ENCODE measurements around the gene GSTM3.
A peak's percentile ranks its signal among the peaks of the same experiment; 100 is the strongest.
"Not testable (repeated sequence)": the region's sequence is repeated elsewhere in the genome, so short reads cannot be mapped to it uniquely, and the experiment has no call there.

GSTM3 gene

DNA sequence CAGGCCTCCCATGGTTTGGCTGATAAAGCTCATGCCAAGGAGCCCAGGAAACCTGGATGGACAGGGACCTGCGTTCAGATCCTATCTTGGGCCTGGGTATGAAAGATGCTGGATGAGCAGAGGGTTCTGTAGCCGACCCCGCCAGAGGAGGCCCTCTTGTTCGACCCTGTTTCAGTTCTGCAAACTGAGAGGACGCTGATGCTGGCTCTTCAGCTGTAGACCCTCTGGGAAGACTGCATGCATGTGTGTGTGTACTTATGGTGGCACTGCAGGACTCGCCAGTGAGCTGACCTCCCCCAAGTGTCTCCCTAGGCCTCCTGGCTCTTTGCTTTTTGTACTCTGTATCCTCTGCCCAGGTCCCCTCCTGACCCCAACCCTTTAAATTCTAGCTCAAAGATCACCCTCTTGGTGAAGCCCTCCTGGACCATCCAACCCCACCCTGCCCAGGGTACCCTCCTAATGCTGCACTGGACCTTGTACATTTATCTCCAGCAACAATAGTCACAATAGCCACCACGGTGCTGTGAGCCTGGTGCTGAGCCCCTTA lies 21.3 kb upstream of the GSTM3 start:
- no peak for DNase-seq (ENCODE audit: low read depth in 2 of 2)

DNA sequence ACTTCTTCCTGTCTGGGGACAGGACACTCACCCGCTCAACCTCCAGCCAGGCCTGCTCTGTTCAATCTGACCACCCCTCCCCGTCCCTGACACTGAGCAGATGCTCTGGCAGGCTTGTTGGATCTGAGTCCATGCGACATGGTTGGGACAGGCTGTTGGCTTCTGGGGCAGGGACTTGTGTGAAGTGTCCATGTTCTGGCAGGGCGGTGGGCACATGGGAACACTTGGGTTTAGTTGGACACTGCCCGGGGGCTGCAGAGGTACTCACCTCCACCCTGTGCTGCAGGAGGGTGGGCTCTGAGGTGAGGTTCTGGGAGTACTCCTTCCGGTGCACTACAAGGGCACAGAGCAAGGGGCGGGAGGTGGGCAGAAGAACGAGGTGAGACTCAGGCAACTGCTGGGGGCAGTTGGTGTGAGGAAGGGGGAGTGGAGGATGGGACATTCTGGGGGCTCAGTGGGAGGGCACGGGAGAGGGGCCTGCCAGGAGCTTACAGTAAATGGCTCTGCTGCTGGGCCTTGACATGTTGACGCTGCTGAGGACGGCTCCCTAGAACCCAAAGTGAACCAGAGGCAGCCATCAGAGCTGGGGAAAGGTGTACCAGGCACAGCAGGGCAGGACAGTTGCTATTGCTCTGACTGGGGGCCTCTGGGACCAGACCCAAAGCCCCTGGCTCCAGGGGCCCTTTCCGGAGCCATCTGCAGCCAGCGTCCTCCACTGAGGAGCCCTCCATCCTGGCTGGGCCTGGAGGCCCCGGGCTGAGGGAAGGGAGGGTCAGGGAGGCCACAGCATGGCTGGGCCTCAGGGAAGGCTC lies 20.6 kb upstream of the GSTM3 start:
- DNase-seq (ENCODE audit: low read depth in 2 of 2): no peak

DNA sequence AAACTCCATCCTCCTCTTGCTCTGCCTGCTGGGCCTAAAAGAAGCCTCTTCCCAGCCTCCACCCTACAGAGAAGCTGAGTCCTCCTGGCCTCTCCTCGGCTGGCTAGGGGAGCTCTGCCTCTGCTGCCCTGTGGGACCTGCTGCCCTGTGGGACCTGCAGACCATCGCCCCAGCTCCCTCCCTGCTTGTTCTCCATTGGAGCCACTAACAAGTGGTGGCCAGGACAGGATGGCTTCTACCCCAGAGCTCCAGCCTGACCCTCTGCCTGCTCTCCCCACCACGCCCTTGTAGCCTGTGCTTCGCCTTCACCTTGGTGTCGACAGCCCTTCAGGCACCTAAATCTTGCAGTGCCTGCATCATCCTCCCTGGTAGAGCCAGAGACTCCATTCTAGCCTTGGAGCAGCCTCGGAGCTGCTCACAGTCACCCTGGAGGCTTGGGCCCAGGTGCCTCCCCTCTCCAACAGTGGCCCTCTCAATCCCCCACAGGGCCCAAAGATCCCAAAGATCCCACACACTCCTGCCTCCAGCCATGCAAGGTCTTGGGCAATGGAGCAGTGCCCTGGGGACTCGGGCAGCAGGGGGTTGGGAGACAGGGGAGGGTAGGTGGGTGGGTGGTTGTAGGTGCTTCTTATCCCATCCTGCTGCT lies 19.9 kb upstream of the GSTM3 start:
- no peak for DNase-seq (ENCODE audit: low read depth in 2 of 2)

DNA sequence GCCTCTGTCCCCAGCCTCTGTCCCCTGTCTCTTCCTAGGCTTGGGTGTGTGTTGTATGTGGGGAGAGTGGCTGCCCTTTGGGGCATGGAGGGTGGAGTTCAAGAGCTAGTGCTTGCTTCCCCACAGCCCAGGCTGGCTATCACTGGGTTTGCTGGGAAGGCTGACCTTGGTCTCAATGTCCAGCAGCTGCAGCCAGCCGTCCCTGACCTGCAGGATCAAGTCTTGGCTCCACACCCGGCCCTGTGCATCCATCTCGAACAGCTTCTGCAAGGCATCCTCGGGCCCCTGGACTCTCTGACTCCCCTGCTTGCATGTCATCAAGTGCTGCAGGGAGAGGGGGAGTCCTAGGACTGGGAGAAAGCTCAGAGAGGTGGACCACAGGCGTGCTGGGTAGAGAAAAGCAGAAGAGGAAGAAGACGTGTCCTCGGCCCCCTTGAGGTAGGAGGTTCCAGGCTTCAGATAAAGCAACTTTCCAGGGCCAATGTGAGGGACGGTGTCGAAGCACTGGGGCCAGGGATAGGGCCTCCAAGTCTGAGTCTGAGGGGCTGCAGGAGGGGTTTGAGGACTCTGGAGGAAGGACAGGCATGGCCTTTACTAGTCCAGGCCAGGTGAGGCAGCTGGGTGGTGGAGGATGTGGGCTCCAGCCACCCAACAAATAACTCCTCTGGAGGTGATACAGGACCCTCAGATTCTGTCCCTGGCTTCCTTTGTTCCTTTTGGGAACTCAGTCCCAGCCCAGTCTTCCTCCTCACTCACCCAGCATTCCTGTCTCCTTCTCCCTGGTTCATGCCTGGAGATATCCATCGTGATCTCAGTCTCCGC lies 18.9 kb upstream of the GSTM3 start:
- DNase-seq (ENCODE audit: low read depth in 2 of 2): no peak

DNA sequence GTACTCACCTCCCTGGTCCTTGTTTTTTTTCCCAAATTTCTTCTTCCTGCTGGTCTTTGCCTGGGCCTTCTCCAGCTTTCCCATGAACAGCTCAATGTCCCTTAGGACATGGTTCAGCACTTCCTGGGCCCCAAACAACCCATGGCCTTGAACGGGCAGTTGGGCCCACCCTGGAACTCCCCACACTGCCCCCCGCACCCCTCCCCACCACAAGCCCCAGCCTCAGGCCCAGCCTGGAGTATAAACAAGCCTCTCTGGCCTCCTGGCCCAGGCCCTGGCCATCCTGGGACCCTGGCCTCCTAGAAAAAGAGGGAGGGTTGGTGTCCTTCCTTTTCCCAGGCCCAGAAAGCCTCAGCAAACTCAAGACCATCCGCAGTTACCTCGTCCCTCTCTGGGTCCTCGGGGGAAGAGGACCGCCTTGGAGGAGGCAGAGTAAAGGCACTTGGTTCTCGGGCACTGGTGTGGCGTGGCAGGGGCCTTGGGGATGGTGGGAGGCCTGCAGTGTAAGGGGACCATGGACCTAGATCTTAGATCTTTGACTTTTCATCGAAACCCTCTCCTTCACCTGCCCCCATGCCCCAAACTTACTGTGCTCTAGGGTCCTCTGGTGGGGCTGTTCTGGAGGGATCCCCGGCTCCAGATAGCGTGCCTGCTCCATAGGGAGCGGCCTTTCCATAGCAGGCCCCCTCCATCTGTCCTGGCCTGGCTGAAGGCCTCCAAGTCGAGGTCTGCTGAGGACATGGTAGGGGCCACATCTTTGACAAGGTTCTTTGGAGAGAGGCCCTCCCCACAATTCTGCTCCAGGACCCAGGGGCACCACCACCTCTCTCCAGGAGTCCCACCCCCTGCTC lies 17.3 kb upstream of the GSTM3 start:
- no peak for DNase-seq (ENCODE audit: low read depth in 2 of 2)

DNA sequence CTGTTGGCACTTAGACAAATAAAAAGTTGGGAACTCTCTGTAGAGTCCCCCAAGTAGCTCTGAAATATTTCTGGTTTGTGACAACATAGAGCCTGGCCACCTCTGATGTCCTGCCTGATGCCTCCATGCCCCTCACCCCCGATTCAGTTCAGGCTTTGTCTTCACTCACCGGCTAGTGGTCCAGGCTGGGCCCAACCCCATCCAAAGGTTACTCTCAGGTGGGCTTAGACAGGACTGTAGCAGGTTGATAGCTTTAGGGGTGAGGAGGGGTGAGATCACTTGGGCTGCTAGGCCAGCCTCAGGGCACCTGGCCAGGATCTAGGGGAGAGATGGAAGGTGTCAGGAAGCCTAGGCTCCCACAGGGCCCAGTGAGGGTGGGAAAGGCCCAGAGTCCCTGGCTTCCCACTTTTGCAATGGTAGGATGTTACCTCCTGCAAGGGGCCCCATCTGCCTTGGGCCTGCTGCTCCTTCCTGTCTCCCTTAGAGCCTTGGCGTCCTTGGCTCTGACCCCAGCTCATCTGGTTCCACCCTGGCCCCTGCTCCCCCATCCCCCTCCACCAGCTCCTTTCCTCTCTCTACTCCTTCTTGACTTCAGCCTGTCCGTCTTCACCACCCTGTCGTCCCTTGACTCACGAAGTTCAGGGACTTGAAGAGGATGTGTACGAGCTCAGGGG lies 16.1 kb upstream of the GSTM3 start:
- no peak for DNase-seq (ENCODE audit: low read depth in 2 of 2)

DNA sequence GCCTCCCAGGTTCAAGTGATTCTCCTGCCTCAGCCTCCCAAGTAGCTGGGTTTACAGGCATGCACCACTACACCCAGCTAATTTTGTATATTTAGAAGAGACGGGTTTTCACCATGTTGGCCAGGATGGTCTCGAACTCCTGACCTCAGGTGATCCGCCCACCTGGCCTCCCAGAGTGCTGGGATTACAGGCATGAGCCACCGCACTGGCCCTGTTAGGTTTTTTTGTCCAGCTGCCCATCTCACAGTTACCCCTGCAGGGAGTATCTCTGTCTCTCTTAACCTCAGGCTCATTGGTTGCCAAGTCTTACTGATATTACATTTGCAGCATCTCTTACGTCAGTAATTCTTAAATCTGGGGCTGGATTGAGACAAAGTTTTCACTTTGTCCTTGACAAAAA lies 15.5 kb upstream of the GSTM3 start:
- DNase-seq (ENCODE audit: low read depth in 2 of 2): not testable (repeated sequence)

DNA sequence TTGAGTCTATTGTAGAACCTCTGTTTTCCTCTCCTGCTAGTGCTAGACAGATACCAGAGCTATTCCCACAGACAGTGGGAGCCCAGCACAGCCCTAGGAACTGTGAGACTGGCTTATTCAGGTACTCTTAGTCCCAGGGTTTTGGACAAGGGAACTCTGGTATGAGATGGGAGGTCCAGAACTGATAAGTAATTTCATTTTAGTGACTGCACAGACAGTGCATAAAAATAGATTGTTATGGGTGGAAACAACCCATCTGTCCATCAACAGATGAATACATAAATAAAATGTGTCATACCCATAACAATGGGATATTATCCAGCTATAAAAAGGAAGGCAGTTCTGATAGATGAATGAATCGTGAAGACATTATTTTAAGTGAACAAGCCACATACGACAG lies 13.9 kb upstream of the GSTM3 start:
- DNase-seq (ENCODE audit: low read depth in 2 of 2): no peak

DNA sequence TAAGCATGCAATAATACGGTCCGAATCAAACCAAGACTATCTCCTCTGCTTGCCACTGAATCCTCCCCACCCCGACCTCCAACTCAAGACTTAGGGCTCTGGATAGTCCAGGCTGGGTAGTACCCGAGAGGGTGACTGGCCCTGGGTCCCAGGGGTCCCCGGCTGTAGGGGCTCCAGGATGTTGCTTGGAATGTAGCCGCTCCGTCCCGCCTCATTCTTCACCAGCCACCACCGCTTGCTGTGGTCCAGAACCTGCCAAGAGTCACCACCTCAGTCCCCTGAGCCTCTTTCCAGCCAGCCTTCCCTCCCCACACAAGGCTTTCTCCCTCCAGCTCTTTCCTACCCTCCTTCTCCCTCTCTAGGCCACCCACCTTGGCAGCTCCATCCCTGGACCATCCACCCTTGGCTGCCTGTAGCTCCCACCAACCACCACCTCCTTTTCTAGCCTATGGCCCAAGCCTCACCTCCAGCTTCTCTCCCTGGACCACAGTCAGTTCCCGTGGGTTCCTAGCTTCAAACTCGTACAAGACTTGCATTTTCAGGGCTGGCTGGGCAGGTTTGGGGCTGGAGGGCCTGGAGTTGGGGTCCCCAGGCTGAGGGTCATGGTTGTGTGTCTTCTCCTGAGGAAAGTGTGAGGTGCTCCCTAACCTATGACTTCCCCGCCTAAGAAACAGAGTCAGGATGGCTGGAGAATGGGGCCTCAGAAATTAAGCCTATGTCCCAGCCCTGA lies 10.9 kb upstream of the GSTM3 start:
- no peak for DNase-seq (ENCODE audit: low read depth in 2 of 2)

DNA sequence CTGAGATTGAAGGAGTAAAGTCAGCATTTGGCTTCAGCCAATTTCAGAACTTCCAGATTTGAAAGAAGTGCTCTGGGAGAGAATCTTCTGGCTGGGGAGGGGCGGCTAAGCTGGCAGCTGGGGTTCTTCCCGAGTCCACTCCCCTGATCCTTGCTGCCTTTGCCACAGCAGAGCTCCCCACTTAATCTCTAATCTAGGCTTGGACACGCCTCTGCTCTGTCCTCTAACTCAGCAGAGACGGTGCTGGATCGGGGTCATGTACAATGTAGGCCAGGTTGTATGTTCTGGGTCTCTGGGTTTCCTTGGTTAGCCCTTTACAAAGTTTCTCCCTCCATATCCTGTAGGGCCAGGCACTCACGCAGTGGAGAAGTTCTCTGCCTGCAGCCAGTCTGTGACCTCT lies 10.1 kb upstream of the GSTM3 start:
- DNase-seq (ENCODE audit: low read depth in 2 of 2): no peak

DNA sequence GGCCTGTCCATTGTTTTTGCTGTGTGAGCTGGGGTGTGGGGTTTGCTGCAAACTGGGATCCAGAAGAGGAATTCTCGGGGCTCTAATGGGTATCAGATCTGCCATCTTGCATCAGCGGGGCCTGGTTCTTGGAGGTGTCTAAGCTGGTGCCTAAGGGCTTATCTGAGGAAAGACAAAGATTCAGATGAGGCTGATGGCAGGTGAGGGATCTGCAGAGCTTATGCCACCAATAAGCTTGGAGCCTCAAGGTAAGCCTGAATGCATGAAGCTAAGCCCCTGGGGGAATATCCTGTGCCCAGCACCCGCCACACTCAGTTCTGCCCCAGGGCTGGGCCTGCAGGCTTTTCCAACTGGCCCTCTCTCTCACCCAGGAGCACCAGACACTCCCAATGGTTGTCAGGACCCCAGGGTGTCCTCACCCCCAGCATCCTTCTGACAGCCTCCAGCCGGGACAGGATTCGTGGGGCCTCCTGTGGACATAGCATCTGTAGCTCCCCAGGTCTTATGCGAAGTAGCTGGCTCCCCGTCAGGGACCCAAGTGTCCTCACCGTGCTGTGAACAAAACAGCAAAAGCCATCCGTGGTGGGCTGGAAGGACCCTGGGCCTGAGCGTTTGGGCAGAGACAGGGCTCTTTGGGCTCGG lies 9.5 kb upstream of the GSTM3 start:
- DNase-seq (ENCODE audit: low read depth in 2 of 2): no peak

DNA sequence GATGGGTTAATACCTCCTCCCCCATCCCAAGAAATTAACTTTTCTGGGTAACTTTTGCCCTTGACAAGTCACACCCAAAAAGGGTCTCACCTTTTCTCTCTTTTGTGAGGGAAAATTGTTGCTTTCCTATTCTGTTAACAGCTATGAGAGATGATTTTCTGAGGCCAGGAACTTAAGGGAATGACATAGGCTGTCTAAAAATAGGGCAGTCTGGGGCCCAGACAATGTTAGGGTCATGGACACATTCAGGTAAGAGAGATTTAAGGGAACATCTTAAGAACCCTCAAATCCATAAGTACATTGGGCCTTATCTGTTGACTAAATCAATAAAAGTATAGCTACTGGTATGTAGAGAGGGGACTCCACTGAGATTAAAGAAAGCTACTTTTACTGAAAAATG lies 8.4 kb upstream of the GSTM3 start:
- DNase-seq (ENCODE audit: low read depth in 2 of 2): no peak

DNA sequence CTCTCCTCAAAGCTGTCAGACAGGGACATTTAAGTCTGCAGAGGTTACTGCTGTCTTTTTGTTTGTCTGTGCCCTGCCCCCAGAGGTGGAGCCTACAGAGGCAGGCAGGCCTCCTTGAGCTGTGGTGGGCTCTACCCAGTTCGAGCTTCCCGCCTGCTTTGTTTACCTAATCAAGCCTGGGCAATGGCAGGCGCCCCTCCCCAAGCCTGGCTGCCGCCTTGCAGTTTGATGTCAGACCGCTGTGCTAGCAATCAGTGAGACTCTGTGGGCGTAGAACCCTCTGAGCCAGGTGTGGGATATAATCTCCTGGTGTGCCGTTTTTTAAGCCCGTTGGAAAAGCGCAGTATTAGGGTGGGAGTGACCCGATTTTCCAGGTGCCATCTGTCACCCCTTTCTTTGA lies 7.5 kb upstream of the GSTM3 start:
- DNase-seq (ENCODE audit: low read depth in 2 of 2): not testable (repeated sequence)

DNA sequence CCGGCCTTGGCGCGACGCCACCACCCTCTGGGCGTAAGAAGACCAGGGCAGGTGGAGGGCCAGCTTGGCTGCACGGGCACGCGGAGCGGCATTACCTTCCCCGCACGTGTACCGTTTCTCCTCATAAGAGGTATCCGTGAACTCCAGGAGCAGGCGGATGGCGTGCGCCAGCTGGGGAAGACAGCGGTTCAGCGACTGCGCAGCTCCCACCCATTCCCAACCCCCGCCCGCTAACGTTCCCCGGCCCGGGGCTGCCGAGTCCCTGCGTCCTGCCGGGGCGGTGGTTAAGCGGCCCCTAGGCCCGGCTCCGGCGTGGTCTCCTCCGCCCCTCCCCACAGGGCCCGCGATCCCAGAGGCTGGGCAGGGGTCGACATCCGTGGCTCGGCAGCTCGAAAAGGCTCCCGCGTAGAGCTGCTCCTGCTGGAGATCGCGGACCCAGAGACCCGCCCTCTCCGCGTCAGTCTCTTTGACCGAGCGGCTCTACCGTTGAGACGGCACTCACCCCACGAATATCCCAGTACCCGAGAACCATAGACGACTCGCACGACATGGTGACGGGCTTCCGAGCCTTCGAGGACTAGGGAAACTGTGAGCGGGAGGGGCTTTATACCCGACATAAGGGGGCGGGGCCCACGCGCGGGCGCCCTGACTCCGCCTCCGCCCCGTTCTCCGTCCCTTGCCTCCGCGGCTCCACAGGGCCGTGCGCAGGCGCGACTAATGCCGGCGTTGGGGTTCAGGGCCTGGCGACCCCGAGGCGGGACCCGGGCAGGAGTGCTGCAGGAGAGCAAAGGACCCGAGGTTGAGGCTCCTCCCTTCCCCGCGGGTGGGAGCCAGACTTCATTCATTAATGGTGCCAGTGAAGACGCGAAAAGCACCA lies 862 bp downstream of the GSTM3 start:
- peak; percentile 62 to 72 for DNase-seq (ENCODE audit: low read depth in 2 of 2)

DNA sequence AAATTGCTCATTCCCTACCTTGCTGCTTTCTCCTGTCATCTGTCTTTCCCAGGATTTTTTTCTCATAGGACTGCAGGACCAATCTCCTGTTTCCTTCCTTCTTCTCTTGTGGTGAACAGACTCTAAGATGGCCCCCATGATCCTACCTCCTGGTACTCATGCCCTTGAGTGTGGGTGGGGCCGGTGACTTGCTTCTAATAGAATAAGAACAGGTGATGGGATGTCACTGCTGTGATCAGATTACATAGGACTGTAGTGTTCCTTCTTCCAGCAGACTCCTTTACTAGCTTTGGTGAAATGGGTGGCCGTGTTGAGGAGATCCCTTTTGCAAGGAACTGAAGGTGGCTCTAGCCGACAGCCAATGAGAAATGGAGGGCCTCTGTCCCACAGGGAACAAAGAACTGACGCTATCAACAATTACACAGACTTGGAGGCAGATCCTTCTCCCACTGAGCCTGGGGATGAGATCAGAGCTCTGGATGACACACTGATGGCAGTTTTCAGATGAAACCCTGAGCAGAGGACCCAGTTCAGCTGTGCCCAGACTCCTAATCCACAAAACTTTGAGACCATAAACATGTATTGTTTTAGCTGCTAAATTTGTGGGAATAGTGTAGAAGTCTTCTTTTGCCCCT lies 7.5 kb downstream of the GSTM3 start:
- no peak for DNase-seq (ENCODE audit: low read depth in 2 of 2)

DNA sequence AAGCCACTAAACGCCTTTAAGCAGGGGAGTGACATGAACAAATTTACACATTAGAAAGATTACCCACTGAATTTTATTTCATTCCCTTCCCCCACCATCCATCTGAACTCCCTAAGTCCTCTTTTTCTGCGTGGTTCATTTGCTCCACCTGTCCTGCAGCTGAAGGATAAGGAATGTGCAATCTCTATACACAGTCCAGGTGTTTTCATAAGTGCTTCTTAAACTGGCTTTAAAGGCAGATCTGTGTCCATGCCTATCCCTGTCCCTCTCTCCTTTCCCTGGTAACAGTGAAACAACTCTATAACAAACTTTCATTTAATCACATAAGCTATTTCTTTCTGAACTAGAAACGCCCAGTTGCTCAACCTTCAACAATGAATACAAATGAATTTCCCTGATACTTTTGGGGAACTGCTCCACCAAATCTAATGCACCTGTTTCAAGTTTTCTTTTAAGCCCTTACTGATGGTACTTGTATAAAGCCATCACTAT lies 8.4 kb downstream of the GSTM3 start:
- DNase-seq (ENCODE audit: low read depth in 2 of 2): no peak

DNA sequence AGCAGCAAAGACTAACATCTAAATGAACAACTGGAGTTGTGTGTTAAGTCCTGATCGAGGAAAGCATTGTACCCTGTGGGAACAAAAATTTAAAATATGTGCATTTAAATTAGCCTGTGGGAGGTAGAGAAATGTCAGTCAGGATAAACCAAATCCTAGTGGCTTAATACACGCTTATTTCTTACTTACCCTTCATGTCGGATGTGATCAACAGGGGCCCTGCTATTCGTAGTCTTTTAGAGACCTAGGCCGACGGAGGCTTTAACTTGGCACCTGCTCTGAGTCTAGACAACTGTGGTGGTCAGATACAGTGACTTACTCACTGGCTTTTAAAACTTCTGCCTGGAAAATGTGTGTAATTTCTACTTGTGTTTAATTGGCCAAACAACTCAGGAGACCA lies 10.2 kb downstream of the GSTM3 start:
- DNase-seq (ENCODE audit: low read depth in 2 of 2): no peak

DNA sequence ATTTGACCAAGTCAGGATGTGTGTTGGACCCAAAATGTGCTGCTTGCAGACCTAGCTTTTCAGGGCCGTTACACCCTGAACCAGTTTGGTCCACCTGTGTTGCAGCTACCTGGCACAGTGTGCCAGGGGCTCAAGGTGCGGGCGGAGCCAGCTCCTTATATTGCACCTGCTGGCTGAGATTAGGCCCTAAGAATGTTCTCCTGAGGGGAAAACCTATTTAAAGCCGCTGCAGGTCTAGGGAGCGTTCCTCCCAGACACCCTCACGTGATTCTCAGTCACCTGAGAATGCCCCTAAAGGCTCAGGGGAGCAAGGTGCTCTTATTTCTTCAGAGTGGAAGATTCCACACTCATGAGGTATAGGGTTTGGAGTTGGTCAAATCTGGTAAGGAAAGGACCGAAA lies 12.0 kb downstream of the GSTM3 start:
- no peak for DNase-seq (ENCODE audit: low read depth in 2 of 2)

Data from stimulated activated CD8-positive, alpha-beta memory T cell treated with anti-CD3 and anti-CD28 coated beads, Interleukin-15, amount 100 ng/mL, for 48 hours (primary cell).